B cell (primary cell): ENCODE data around the gene THRB. TPM values are rescaled to one million over a fixed set of nuclear protein-coding genes. Genes with fewer than 3 reads are reported as not detected.

Experiments used
- ATAC-seq: fragments of 200-7000 bp; cut with Tn5 transposase; one replicate; pipeline ENCODE4 v1.10.0; 2021; ENCODE audit warnings: low read depth, mild to moderate bottlenecking, moderate number of reproducible peaks, moderate library complexity
- CTCF ChIA-PET: fragments of 350-600 bp; sonication (Branson Sonifier 250); formaldehyde crosslinking; loops from one replicate; lab custom pipeline; 2021; ENCODE audit warnings: antibody characterized with exemption, inconsistent platforms; lab: Charles Lee
- POLR2A ChIA-PET: fragments of 350-600 bp; sonication (Branson Sonifier 250); formaldehyde crosslinking; loops from one replicate; lab custom pipeline; 2021; ENCODE audit warnings: antibody characterized with exemption; lab: Charles Lee
- DNase-seq: peaks from one replicate; pipeline ENCODE4 v3.0.0; 2013
- H2AFZ ChIP-seq: 2 replicates; pipeline ENCODE4 v1.6.1; 2012; ENCODE audit warnings: mild to moderate bottlenecking, low read depth, low read length; ENCODE audit not compliant: insufficient read depth, poor library complexity, severe bottlenecking
- H3K27ac ChIP-seq, 2 donors: 1 replicate in 1 of 2; 2 replicates in 1 of 2; pipeline ENCODE4 v1.5.1; 2012 to 2013; ENCODE audit warnings: low read length in 2 of 2, mild to moderate bottlenecking in 2 of 2, moderate library complexity in 1 of 2
- H3K27me3 ChIP-seq, 4 experiments: fragments of 200-600 bp in 1 of 4; sonication (generic) in 1 of 4; replicated peaks in 1 of 4; 1 replicate in 2 of 4; 2 replicates in 2 of 4; pipeline versions ENCODE4 v1.6.1 to v1.7.0; 2013 to 2016; ENCODE audit warnings: low read length in 3 of 4, mild to moderate bottlenecking in 2 of 4, mixed read lengths in 1 of 4, moderate library complexity in 1 of 4; ENCODE audit not compliant: insufficient read depth in 4 of 4, control insufficient read depth in 3 of 4; ENCODE audit errors: control extremely low read depth in 1 of 4
- H3K36me3 ChIP-seq, 2 experiments: replicated peaks in 1 of 2; 1 replicate in 1 of 2; 2 replicates in 1 of 2; pipeline versions ENCODE4 v1.6.1 to v1.7.1; 2013; ENCODE audit warnings: low read length in 1 of 2; ENCODE audit not compliant: insufficient read depth in 2 of 2, control insufficient read depth in 1 of 2; ENCODE audit errors: control extremely low read depth in 1 of 2, extremely low read depth in 1 of 2
- H3K4me1 ChIP-seq, 2 donors: fragments of 200-600 bp in 1 of 2; sonication (generic) in 1 of 2; 1 replicate in 1 of 2; 2 replicates in 1 of 2; pipeline versions ENCODE4 v1.5.1 to v1.6.1; 2013 to 2017; ENCODE audit warnings: low read length in 2 of 2; ENCODE audit not compliant: control insufficient read depth in 2 of 2, insufficient read depth in 2 of 2
- H3K4me2 ChIP-seq: replicated peaks from 2 replicates; pipeline ENCODE3; 2012; ENCODE audit warnings: mild to moderate bottlenecking, low read depth, low read length; ENCODE audit not compliant: poor library complexity, severe bottlenecking
- H3K4me3 ChIP-seq, 5 experiments: fragments of 200-600 bp in 1 of 5; sonication (generic) in 1 of 5; 1 replicate in 3 of 5; 2 replicates in 2 of 5; pipeline versions ENCODE4 v1.5.1 to v1.7.0; 2011 to 2016; ENCODE audit warnings: low read length in 4 of 5, mild to moderate bottlenecking in 4 of 5, low read depth in 2 of 5, control low read depth in 1 of 5, moderate library complexity in 1 of 5; ENCODE audit not compliant: insufficient read depth in 1 of 5; ENCODE audit errors: control extremely low read depth in 1 of 5, extremely low read depth in 1 of 5
- H3K79me2 ChIP-seq: fragments of 200-600 bp; sonication (generic); one replicate; pipeline ENCODE4 v1.6.0; 2016; ENCODE audit warnings: low read length; ENCODE audit not compliant: control insufficient read depth, insufficient read depth
- H3K9ac ChIP-seq: fragments of 200-600 bp; sonication (generic); 2 replicates; pipeline ENCODE4 v1.6.1; 2017; ENCODE audit warnings: mild to moderate bottlenecking, low read length, moderate library complexity
- H3K9me3 ChIP-seq, 3 donors: one replicate each; pipeline versions ENCODE4 v1.6.1 to v1.7.1; 2013; ENCODE audit warnings: low read length in 2 of 3; ENCODE audit not compliant: control insufficient read depth in 2 of 3, insufficient read depth in 1 of 3; ENCODE audit errors: control extremely low read depth in 1 of 3
- H4K20me1 ChIP-seq: 2 replicates; pipeline ENCODE4 v1.6.0; 2012; ENCODE audit warnings: mild to moderate bottlenecking, low read length; ENCODE audit not compliant: insufficient read depth, control insufficient read depth, poor library complexity, severe bottlenecking
- H3K27ac Mint-ChIP-seq: one replicate; pipeline ENCODE4 v1.8.0; 2021; ENCODE audit warnings: mixed read lengths
- H3K27me3 Mint-ChIP-seq: one replicate; pipeline ENCODE4 v1.8.0; 2021; ENCODE audit warnings: mixed read lengths
- H3K4me1 Mint-ChIP-seq: one replicate; pipeline ENCODE4 v1.8.0; 2021; ENCODE audit warnings: mixed read lengths
- H3K4me3 Mint-ChIP-seq: one replicate; pipeline ENCODE4 v1.8.0; 2021; ENCODE audit warnings: mixed read lengths
- H3K9me3 Mint-ChIP-seq: one replicate; pipeline ENCODE4 v1.8.0; 2022; ENCODE audit warnings: mixed read lengths; ENCODE audit not compliant: insufficient read depth
- CTCF ChIP-seq: fragments of 200-600 bp; IDR thresholded peaks from one replicate; pipeline ENCODE4 v1.8.0; 2022; ENCODE audit warnings: antibody characterized with exemption, mild to moderate bottlenecking
- EZH2 ChIP-seq: IDR thresholded peaks from 2 replicates; pipeline ENCODE4 v1.6.1; 2012; ENCODE audit warnings: borderline replicate concordance, low read depth, mild to moderate bottlenecking, moderate library complexity, low read length; ENCODE audit not compliant: insufficient read depth, poor library complexity, severe bottlenecking
- WGBS: methylation state at CpG from one replicate; pipeline ENCODE4 v1.1.5; 2013; ENCODE audit warnings: missing lambda C conversion rate; ENCODE audit not compliant: insufficient coverage; 5-methylcytosine and 5-hydroxymethylcytosine counted together
- intact Hi-C: fragments of 100-400 bp; cut with micrococcal nuclease; formaldehyde crosslinking; loops from one replicate; pipeline ENCODE4 v1.10.0; 2022
- polyA plus RNA-seq: library from polyadenylated mRNA; depleted of rRNA; stranded (reverse); fragments of >200 nt; gene quantifications from 2 replicates; pipeline ENCODE4 v1.2.3, GENCODE V29; 2012
- total RNA-seq, 2 donors: library from RNA; stranded (reverse); fragments of 120-200 nt in 1 of 2; gene quantifications; 1 replicate in 1 of 2; 2 replicates in 1 of 2; pipeline versions ENCODE4 v1.2.3 to v1.2.4, GENCODE V29; 2013 to 2022

The THRB gene
- total and polyA plus RNA-seq, 2 donors (not counting 1 experiment from before 2014, with no cell fraction given) = 0.86 to 1.8 TPM

DNA sequence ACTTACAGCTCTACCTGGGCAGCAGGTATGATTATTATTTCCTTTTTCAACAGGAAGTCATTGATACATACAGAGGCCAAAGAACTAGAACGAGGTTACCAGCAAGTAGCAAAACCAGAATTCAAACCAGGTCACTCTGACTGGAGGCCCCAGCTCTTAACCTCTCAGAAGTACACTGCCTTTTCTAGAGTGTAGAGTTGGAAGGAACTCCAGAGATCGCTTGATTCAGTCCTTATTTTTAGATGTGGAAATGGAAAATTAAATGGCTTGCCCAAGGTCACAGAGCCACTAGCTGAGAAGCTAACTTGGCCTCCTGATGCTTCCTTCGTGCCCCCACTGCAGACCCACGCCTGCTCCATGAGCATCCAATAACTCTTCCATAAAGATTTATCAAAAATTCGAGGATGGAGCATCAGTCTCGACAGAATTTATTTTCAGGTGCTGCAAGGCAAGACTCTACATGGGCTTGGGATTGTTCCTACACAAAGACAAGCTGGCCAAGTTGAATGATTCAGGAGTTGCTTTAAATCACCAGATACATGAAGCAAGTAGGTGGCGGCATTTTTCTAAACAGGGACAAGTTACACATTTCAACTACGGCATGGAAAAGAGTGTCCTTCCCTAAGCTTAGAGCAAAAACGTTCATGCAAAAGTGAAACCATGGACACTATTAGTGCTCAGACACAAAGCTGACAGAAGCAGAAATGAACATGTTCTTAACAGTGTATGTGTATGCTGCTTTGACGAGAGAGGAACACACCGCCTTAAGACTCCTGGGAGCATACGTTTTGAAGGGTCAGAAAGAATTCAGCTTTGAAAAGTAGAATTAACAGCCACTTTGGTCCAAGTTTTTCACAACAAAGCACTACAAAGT, 235.7 kb downstream of the THRB start:
- no peak overlapping the region for H3K4me3 ChIP-seq
- H4K20me1 ChIP-seq = no peaks in the 10 kb centered on the region
- H3K4me1 ChIP-seq = no peaks in the 10 kb centered on the region
- no peaks in the 10 kb centered on the region for H3K9me3 Mint-ChIP-seq
- no peaks in the 10 kb centered on the region for H3K27me3 Mint-ChIP-seq
- no peak overlapping the region for H3K9ac ChIP-seq
- no peak overlapping the region for H3K27ac ChIP-seq
- TF ChIP-seq CTCF (no peak), EZH2 (no peak)
- intact Hi-C loops = no loop called here
- no peaks in the 10 kb centered on the region for H3K27me3 ChIP-seq
- WGBS = 94% methylated on average over 5 of the region's 12 CpGs
- DNase-seq (no peak), ATAC-seq (no peak)
- CTCF ChIA-PET = interaction anchor here (1.0 kb wide), 1 partner anchor 73 kb away, joined by 3 read pairs; no protein-coding TSS in a partner anchor
- POLR2A ChIA-PET = no interaction called here
- no peak overlapping the region for H3K27ac Mint-ChIP-seq
- no peak overlapping the region for H3K4me2 ChIP-seq
- no peaks in the 10 kb centered on the region for H3K36me3 ChIP-seq
- H3K79me2 ChIP-seq = no peaks in the 10 kb centered on the region
- H3K4me3 Mint-ChIP-seq = no peak overlapping the region
- no peaks in the 10 kb centered on the region for H3K4me1 Mint-ChIP-seq
- H3K9me3 ChIP-seq = no peaks in the 10 kb centered on the region
- H2AFZ ChIP-seq = no peak overlapping the region

- no peak overlapping the region for H3K4me2 ChIP-seq
- no peaks in the 10 kb centered on the region for H3K79me2 ChIP-seq
- DNase-seq = no peak
- intact Hi-C loops = no loop called here
- no peaks in the 10 kb centered on the region for H3K9me3 Mint-ChIP-seq
- no peaks in the 10 kb centered on the region for H3K9me3 ChIP-seq
- H3K4me1 Mint-ChIP-seq = no peaks in the 10 kb centered on the region
- CTCF ChIA-PET = interaction anchor here (1.0 kb wide), 1 partner anchor 72 kb away, joined by 3 read pairs; no protein-coding TSS in a partner anchor
- H3K9ac ChIP-seq = no peak overlapping the region
- POLR2A ChIA-PET = no interaction called here
- no peak overlapping the region for H2AFZ ChIP-seq
- H3K27ac Mint-ChIP-seq = no peak overlapping the region
- H3K4me3 Mint-ChIP-seq = no peak overlapping the region
- no peak overlapping the region for H3K27ac ChIP-seq
- WGBS = 89% methylated on average over 3 of the region's 5 CpGs
- H3K36me3 ChIP-seq = no peaks in the 10 kb centered on the region
- H3K4me1 ChIP-seq = no peaks in the 10 kb centered on the region
- H4K20me1 ChIP-seq = no peaks in the 10 kb centered on the region
- no peak for ATAC-seq
- no peak overlapping the region for H3K4me3 ChIP-seq
- no peaks in the 10 kb centered on the region for H3K27me3 Mint-ChIP-seq
- no peak for TF ChIP-seq CTCF
- TF ChIP-seq EZH2 = no peak
- no peaks in the 10 kb centered on the region for H3K27me3 ChIP-seq
Observed at GRCh38 chr3:24258260-24258659, 236.4 kb downstream of the THRB start.
